GM12891 (cell line): ENCODE results near the gene LY6G6C.

Source experiments
- POLR2A ChIP-seq: IDR thresholded peaks from 2 replicates; pipeline ENCODE4 v1.6.1; 2011; ENCODE audit warnings: low read depth, low read length, control low read depth
- POLR2AphosphoS5 ChIP-seq: IDR thresholded peaks from 2 replicates; pipeline ENCODE4 v1.6.1; 2011; ENCODE audit warnings: low read depth, low read length, control low read depth
- POU2F2 ChIP-seq: IDR thresholded peaks from 2 replicates; pipeline ENCODE4 v1.6.1; 2011; ENCODE audit warnings: low read depth, mild to moderate bottlenecking, control low read depth, low read length, moderate library complexity
- SPI1 ChIP-seq: IDR thresholded peaks from 2 replicates; pipeline ENCODE4 v1.6.1; 2011; ENCODE audit warnings: low read depth, low read length, control low read depth
- TAF1 ChIP-seq: IDR thresholded peaks from 2 replicates; pipeline ENCODE4 v1.6.1; 2011; ENCODE audit warnings: low read depth, low read length, control low read depth

DNA sequence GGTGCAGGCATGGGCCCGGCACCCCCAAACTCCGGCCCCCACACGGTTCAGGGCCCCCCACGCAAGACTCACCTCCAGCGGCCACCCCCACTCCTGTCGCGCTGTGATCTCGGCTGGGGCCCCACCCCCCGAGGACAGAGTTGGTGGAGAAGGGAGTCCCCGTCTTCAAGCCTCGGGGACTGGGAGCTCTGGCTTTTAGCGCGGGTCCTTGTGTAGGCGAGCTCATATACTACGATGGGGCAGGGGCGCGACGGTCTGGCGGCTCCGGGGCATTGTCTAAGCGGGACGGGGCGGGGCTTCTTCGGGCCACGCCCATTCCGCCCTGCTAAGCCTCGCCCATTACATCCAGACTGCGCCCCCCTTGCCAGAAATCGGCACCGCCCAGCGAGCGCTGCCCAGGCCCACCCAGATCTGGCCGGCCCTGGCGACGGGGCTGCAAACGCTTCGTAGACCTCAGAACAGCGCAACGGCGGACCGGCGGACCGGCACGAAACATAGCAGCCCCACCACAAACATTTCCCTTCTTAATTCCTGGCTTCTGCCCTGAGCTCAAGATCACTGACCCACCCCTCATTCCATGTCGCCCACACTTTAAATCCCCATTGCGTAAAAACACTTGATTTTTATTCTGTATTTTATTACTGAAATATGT, 8.6 kb upstream of the LY6G6C start:
- peak; percentile 65; the same call in 1 of the 2 replicates for TF ChIP-seq POLR2AphosphoS5
- TF ChIP-seq POLR2A, result no peak
- no peak for TF ChIP-seq SPI1
- TF ChIP-seq TAF1, result no peak
- TF ChIP-seq POU2F2, result no peak
